Epithelial cell of umbilical artery (primary cell): ENCODE data around the gene LRIT3. TPM values are rescaled to one million over a fixed set of nuclear protein-coding genes. Genes with fewer than 3 reads are reported as not detected.

Experiments
- total RNA-seq: library from RNA; depleted of rRNA; stranded (reverse); fragments of >200 nt; gene quantifications from 2 replicates; pipeline ENCODE4 v1.2.3, GENCODE V29; 2014

LRIT3 gene, protein sequence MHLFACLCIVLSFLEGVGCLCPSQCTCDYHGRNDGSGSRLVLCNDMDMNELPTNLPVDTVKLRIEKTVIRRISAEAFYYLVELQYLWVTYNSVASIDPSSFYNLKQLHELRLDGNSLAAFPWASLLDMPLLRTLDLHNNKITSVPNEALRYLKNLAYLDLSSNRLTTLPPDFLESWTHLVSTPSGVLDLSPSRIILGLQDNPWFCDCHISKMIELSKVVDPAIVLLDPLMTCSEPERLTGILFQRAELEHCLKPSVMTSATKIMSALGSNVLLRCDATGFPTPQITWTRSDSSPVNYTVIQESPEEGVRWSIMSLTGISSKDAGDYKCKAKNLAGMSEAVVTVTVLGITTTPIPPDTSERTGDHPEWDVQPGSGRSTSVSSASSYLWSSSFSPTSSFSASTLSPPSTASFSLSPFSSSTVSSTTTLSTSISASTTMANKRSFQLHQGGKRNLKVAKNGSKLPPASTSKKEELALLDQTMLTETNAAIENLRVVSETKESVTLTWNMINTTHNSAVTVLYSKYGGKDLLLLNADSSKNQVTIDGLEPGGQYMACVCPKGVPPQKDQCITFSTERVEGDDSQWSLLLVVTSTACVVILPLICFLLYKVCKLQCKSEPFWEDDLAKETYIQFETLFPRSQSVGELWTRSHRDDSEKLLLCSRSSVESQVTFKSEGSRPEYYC
- total RNA-seq: not detected in 2 replicates

DNA sequence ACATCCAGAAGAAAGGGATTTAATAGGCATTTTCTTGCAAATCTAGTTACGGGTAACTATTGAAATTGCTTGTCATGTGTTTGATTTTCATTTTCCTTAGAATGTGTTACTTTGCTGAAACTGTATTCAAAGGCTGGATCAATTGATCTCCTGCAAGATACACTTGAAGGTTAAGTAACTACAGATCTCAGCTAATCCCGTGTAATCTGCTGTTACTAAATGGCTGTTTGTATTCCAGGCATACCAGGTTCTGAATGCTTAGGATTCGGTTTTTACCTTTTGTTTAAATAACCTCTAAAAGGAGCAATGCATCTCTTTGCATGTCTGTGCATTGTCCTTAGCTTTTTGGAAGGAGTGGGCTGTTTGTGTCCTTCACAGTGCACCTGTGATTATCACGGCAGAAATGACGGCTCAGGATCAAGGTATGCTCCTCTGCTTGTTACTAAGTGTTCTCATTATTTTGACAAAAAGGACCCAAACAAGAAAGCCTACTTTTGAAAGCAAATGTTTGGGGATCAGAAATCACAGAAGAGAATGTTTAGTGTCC, at the start of gene LRIT3:
LRIT3 (plus strand) TSS at position 212 of the 547 bp plus-strand sequence; CDS start at position 307, 95 bp downstream.

DNA sequence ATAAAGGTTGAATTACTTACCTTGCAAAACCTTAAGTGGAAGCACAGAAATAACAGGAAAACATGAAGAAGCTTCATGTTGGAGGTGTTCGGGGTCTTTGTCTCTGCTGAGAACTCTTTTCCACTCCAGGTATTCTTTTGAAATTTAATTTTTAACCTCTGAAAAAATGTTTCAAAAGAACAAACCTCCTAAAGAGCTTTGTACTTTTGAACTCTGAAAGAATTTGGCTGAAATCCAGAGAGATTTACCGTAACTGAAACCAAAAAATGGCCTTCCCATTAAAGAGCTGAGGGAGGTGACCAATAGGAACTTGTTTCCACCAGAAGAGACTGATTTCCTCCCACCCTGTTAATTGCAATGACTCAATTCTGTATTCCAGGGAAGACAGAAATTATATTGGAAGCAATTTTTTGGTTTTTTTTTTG, 46.0 kb upstream of the LRIT3 start, which contains the start of gene CFI:
CFI (minus strand) TSS at position 105 of the 425 bp plus-strand sequence; CDS start at position 77, 28 bp downstream.

DNA sequence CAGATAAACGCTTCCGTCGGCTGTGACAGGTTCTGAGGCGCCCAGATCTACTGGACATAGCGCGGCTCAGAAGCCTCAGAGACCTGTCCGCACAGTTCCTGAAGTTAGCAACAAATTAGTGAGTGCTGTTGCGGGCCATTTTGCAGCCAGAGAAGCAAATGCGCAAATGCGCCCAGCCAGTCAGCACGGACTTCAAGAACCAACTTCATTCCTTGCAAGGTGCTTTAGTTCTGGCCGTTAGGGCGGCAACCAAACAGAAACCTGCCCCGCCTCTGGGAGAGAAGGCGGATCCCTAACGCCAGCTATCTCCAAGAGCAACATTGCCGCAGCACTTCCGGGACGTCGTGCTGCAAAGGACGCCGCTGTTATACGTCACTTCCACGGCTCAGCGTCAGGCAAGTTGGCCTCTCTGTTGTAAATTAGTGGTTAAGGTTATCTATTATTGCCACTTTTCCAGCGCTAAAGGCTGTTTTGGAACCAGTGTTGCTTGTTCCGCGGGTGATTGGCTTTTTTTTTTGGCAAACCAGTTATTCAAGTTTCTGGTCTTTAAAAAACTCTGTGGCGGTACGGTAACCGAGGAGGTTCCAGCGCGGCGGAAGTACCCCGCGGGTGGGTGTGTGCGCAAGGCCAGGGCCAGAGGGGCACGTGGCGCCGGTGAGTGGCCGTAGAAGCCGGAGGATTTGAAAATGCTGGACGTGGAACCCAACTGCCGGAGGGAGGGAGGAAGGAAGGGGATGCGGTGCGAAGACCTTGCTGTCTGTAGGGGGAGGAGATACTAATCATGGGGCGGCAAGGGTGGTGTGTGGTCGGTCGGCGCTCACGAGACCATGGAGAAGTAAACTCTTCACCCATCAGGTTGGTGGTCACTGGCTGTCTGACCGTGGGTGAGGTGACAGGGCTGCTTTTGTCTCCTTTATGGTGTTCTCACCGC, 32.5 kb upstream of the LRIT3 start, which contains the start of gene GAR1:
GAR1 (plus strand) TSS at position 612 of the 931 bp plus-strand sequence. CDS start 403 bp downstream, outside the sequence.

DNA sequence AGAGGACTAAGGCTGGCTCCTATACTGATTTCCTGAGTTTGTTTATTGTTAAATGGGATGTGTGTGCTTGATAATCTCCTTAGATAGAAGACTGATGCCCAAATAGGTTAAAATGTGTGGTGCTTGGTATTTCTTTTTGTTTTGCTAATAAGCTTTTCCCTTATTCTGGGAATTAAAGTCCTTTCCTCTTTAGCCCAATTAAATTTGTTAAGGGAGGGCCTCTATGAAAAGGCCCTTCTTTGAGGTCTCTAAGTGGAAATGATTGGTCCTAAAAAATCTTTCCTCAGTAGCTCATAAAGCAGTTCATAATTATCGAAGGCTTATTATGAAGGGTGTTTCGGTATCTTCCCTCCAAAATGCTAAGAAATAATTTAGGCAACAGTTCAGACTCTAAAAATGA, 20.2 kb upstream of the LRIT3 start, which contains the start of gene RRH:
RRH (plus strand) TSS at position 301 of the 400 bp plus-strand sequence; CDS start at position 357, 56 bp downstream.

DNA sequence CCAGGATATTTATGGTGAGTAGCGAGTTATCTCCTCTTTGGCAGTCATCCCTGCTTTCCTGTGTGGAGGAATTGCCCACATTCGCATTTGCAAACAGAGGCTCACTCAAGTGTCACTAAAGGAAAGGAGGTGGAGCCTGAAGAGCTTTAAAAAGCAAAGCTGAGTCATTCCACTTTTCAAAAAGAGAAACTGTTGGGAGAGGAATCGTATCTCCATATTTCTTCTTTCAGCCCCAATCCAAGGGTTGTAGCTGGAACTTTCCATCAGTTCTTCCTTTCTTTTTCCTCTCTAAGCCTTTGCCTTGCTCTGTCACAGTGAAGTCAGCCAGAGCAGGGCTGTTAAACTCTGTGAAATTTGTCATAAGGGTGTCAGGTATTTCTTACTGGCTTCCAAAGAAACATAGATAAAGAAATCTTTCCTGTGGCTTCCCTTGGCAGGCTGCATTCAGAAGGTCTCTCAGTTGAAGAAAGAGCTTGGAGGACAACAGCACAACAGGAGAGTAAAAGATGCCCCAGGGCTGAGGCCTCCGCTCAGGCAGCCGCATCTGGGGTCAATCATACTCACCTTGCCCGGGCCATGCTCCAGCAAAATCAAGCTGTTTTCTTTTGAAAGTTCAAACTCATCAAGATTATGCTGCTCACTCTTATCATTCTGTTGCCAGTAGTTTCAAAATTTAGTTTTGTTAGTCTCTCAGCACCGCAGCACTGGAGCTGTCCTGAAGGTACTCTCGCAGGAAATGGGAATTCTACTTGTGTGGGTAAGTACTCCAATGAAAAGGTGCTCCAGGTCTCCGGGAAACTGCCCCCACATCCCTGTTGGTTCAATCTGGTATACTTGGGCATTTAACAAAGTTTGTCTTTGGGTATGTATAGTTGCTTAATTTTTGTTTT, 65.0 kb downstream of the LRIT3 start, which contains the start of gene EGF:
EGF (plus strand) TSS at position 178 of the 890 bp plus-strand sequence; CDS start at position 631, 453 bp downstream.

Other genes starting within 250 kb of the LRIT3 start
- gene CASP6, start 144.7 kb upstream of the LRIT3 start, total RNA-seq: 68.9 and 79.0 TPM in 2 replicates
- gene PLA2G12A, start 118.0 kb upstream of the LRIT3 start, total RNA-seq: 9.3 and 14.9 TPM in 2 replicates
- 8.8 and 37.5 TPM in 2 replicates for gene CFI, start 46.1 kb upstream of the LRIT3 start, total RNA-seq
- 4.0 and 5.5 TPM in 2 replicates for gene GAR1, start 32.3 kb upstream of the LRIT3 start, total RNA-seq
- gene RRH, start 20.1 kb upstream of the LRIT3 start, total RNA-seq: not detected in 2 replicates
- gene EGF, start 64.8 kb downstream of the LRIT3 start, total RNA-seq: under 0.01 and 0.15 TPM in 2 replicates